Right ventricle myocardium superior (tissue), 1 donor: Measurements from ENCODE around the gene CHIA. TPM values are rescaled to one million over a fixed set of nuclear protein-coding genes. Genes with fewer than 3 reads are reported as not detected.
"Not testable (repeated sequence)": the region's sequence is repeated elsewhere in the genome, so short reads cannot be mapped to it uniquely, and the experiment has no call there.

Experiments used
- ATAC-seq: fragments of 200-7000 bp; cut with Tn5 transposase; one replicate; pipeline ENCODE4 v1.9.1; 2020; ENCODE audit warnings: mild to moderate bottlenecking; ENCODE audit not compliant: poor library complexity
- DNase-seq: peaks from one replicate; pipeline ENCODE4 v3.0.0-alpha.2; 2020
- intact Hi-C: fragments of 100-400 bp; cut with DNase I; formaldehyde crosslinking; loops from one replicate; pipeline ENCODE4 v1.11.2; 2022
- total RNA-seq: library from RNA; stranded (reverse); fragmentation: NEBNext Ultra II Directional; extraction: Animal tissue kit (Norgen Biotek cat#: 25700); gene quantifications from one replicate; pipeline ENCODE4 v1.2.1, GENCODE V29; 2021
- donor health status: DM: no; HTN: yes; CAD: no; lungs with severe emphysema.

CHIA gene
- total RNA-seq, 1 donor from 2014 or later = not detected

- no peak for DNase-seq
- intact Hi-C loops = no loop called here
- no peak for ATAC-seq
Measured at GRCh38 chr1:111280267-111280666, 10.4 kb upstream of the CHIA start.

- intact Hi-C loops = no loop called here
- no peak for DNase-seq
- no peak for ATAC-seq
Measured at GRCh38 chr1:111281411-111281810, 9.2 kb upstream of the CHIA start.

- DNase-seq (no peak), ATAC-seq (no peak)
- intact Hi-C loops = no loop called here
Measured at GRCh38 chr1:111283838-111284237, 6.8 kb upstream of the CHIA start.

- intact Hi-C loops = no loop called here
- ATAC-seq (no peak), DNase-seq (no peak)
Measured at GRCh38 chr1:111285879-111286278, 4.8 kb upstream of the CHIA start.

- intact Hi-C loops = no loop called here
- ATAC-seq (no peak), DNase-seq (no peak)
Measured at GRCh38 chr1:111286912-111287311, 3.7 kb upstream of the CHIA start.

- intact Hi-C loops = no loop called here
- DNase-seq (no peak), ATAC-seq (no peak)
Measured at GRCh38 chr1:111289371-111289770, 1.3 kb upstream of the CHIA start.

- DNase-seq (no peak), ATAC-seq (no peak)
- intact Hi-C loops = no loop called here
Measured at GRCh38 chr1:111290104-111290503, 547 bp upstream of the CHIA start.

- DNase-seq (no peak), ATAC-seq (no peak)
- intact Hi-C loops = no loop called here
Measured at GRCh38 chr1:111294390-111294789, 3.7 kb downstream of the CHIA start.

- DNase-seq (no peak), ATAC-seq (no peak)
- intact Hi-C loops = no loop called here
Measured at GRCh38 chr1:111302374-111302773, 11.7 kb downstream of the CHIA start.

GRCh38 chr1:111309690-111310089 is 19.0 kb downstream of the CHIA start:
- no peak for ATAC-seq
- intact Hi-C loops = no loop called here
- DNase-seq = no peak

- intact Hi-C loops = no loop called here
- no peak for DNase-seq
- ATAC-seq = no peak
Measured at GRCh38 chr1:111318523-111318922, 27.9 kb downstream of the CHIA start.

GRCh38 chr1:111320066-111320879 is 29.6 kb downstream of the CHIA start:
- intact Hi-C loops = no loop called here
- no peak for ATAC-seq
- no peak for DNase-seq

GRCh38 chr1:111323231-111323630 is 32.6 kb downstream of the CHIA start:
- no peak for ATAC-seq
- DNase-seq = no peak
- intact Hi-C loops = no loop called here

- intact Hi-C loops = loop anchor here (5.0 kb wide), 1 partner anchor 110 kb away; no protein-coding TSS in a partner anchor
- ATAC-seq (no peak), DNase-seq (no peak)
Measured at GRCh38 chr1:111332190-111332589, 41.5 kb downstream of the CHIA start.

GRCh38 chr1:111334169-111334568 is 43.5 kb downstream of the CHIA start:
- intact Hi-C loops = loop anchor here (5.0 kb wide), 1 partner anchor 112 kb away; no protein-coding TSS in a partner anchor
- DNase-seq (no peak), ATAC-seq (peak; percentile 76)

- intact Hi-C loops, ATAC-seq, DNase-seq: not testable (repeated sequence)
Measured at GRCh38 chr1:111335214-111335877, 44.7 kb downstream of the CHIA start.

GRCh38 chr1:111338849-111339248 is 48.2 kb downstream of the CHIA start:
- ATAC-seq, intact Hi-C loops, DNase-seq: not testable (repeated sequence)

GRCh38 chr1:111346089-111346885 is 55.6 kb downstream of the CHIA start:
- DNase-seq (peak; percentile 91), ATAC-seq (peak; percentile 97)
- intact Hi-C loops = no loop called here

- intact Hi-C loops = no loop called here
- ATAC-seq (peak; percentile 2), DNase-seq (no peak)
Measured at GRCh38 chr1:111347026-111347425, 56.4 kb downstream of the CHIA start.
